PC-9 (cell line): ENCODE data around the gene ADGRD1. TPM values are rescaled to one million over a fixed set of nuclear protein-coding genes. Genes with fewer than 3 reads are reported as not detected.

Experiments
- BruUV-seq: library from RNA; stranded (reverse); fragments of 400-500 nt; replicated peaks from 2 replicates; lab custom pipeline; 2021; lab: Mats Ljungman, UMichigan
- CTCF ChIA-PET: fragments of 300-600 bp; sonication (Branson Sonifier 250); formaldehyde crosslinking; loops from one replicate; lab custom pipeline; 2022; ENCODE audit warnings: antibody characterized with exemption; lab: Charles Lee
- POLR2A ChIA-PET: fragments of 300-600 bp; sonication (Branson Sonifier 250); formaldehyde crosslinking; loops from one replicate; lab custom pipeline; 2022; ENCODE audit warnings: antibody characterized with exemption; ENCODE audit not compliant: unreplicated experiment; lab: Charles Lee
- DNase-seq, 2 experiments: peaks; one replicate each; pipeline versions ENCODE4 v3.0.0 to v3.0.0-alpha.2; 2015 to 2022; ENCODE audit warnings: mixed read lengths in 1 of 2
- H2AFZ ChIP-seq: fragments of 200-600 bp; sonication (generic); 2 replicates; pipeline ENCODE4 v1.8.1; 2017; ENCODE audit warnings: antibody characterized with exemption
- H3F3A ChIP-seq: fragments of 200-600 bp; sonication (generic); 2 replicates; pipeline ENCODE4 v1.8.1; 2017; ENCODE audit warnings: antibody characterized with exemption, mild to moderate bottlenecking, low read depth; ENCODE audit not compliant: insufficient read depth
- H3K27ac ChIP-seq: fragments of 200-600 bp; sonication (generic); 2 replicates; pipeline ENCODE4 v1.6.1; 2016; ENCODE audit warnings: mixed run types
- H3K27me3 ChIP-seq: fragments of 200-600 bp; sonication (generic); 2 replicates; pipeline ENCODE4 v1.6.1; 2016; ENCODE audit warnings: low read depth, mixed run types; ENCODE audit not compliant: insufficient read depth
- H3K36me3 ChIP-seq: fragments of 200-600 bp; sonication (generic); 2 replicates; pipeline ENCODE4 v1.6.1; 2016; ENCODE audit warnings: low read depth, mixed run types
- H3K4me1 ChIP-seq: fragments of 200-600 bp; sonication (generic); replicated peaks from 2 replicates; pipeline ENCODE4 v1.6.1; 2016; ENCODE audit warnings: mixed run types; ENCODE audit not compliant: insufficient read depth
- H3K4me2 ChIP-seq: fragments of 200-600 bp; sonication (generic); 2 replicates; pipeline ENCODE4 v1.6.1; 2017; ENCODE audit warnings: mixed run types
- H3K4me3 ChIP-seq: fragments of 200-600 bp; sonication (generic); 2 replicates; pipeline ENCODE4 v1.6.1; 2016; ENCODE audit warnings: mixed run types
- H3K79me2 ChIP-seq: fragments of 200-600 bp; sonication (generic); 2 replicates; pipeline ENCODE4 v1.6.1; 2017; ENCODE audit warnings: low read depth, mixed run types
- H3K9me2 ChIP-seq: fragments of 200-600 bp; sonication (generic); 2 replicates; pipeline ENCODE4 v1.8.1; 2017; ENCODE audit warnings: mild to moderate bottlenecking; ENCODE audit not compliant: insufficient read depth
- H3K9me3 ChIP-seq: fragments of 200-600 bp; sonication (generic); 2 replicates; pipeline ENCODE4 v1.8.1; 2016; ENCODE audit warnings: low read depth; ENCODE audit not compliant: insufficient read depth
- H4K20me1 ChIP-seq: fragments of 200-600 bp; sonication (generic); 2 replicates; pipeline ENCODE4 v1.8.1; 2017; ENCODE audit not compliant: insufficient read depth
- CTCF ChIP-seq: fragments of 200-600 bp; sonication (generic); conservative IDR thresholded peaks from 2 replicates; pipeline ENCODE4 v1.6.1; 2017; ENCODE audit warnings: mixed run types, antibody characterized with exemption, mild to moderate bottlenecking, moderate library complexity
- EZH2 ChIP-seq: fragments of 200-600 bp; sonication (generic); IDR thresholded peaks from 2 replicates; pipeline ENCODE4 v1.8.0; 2017; ENCODE audit warnings: antibody characterized with exemption, low read depth
- intact Hi-C: fragments of 100-400 bp; cut with micrococcal nuclease; formaldehyde crosslinking; loops from one replicate; pipeline ENCODE4 v1.10.0; 2022; ENCODE audit not compliant: unreplicated experiment
- total RNA-seq: library from RNA; stranded (reverse); gene quantifications from 2 replicates; pipeline ENCODE4 v1.2.3, GENCODE V29; 2021

The ADGRD1 gene
- total RNA-seq, 1 experiment from 2014 or later = not detected

- no TSS peak for BruUV-seq
- POLR2A ChIA-PET = no interaction called here
Observed at GRCh38 chr12:131052063-131052781, 98.5 kb downstream of the ADGRD1 start.

GRCh38 chr12:131052929-131053328 lies 99.2 kb downstream of the ADGRD1 start:
- no peaks in the 10 kb centered on the region for H3K9me2 ChIP-seq
- H3K27ac ChIP-seq = no peak overlapping the region
- H2AFZ ChIP-seq = no peak overlapping the region
- H3K4me3 ChIP-seq = no peak overlapping the region
- H3K4me1 ChIP-seq = no peaks in the 10 kb centered on the region
- intact Hi-C loops = no loop called here
- no peaks in the 10 kb centered on the region for H3K79me2 ChIP-seq
- DNase-seq = peak in 1 of 2 experiments; percentile 15
- no TSS peak for BruUV-seq
- no peak overlapping the region for H3K4me2 ChIP-seq
- POLR2A ChIA-PET = no interaction called here
- no peaks in the 10 kb centered on the region for H4K20me1 ChIP-seq
- CTCF ChIA-PET = no interaction called here
- no peaks in the 10 kb centered on the region for H3K9me3 ChIP-seq
- H3K27me3 ChIP-seq = peaks cover 100% of the 10 kb centered on the region
- no peak for TF ChIP-seq EZH2
- TF ChIP-seq CTCF = no peak
- H3F3A ChIP-seq = no peaks in the 10 kb centered on the region
- no peaks in the 10 kb centered on the region for H3K36me3 ChIP-seq

More at GRCh38 chr12:131052063-131052781, 98.5 kb downstream of the ADGRD1 start:
- Histone ChIP-seq H3K36me3 (no peaks in the 10 kb centered on the region), H3K9me3 (no peaks in the 10 kb centered on the region), H3K4me3 (no peak overlapping the region), H3K27ac (no peak overlapping the region), H3F3A (no peaks in the 10 kb centered on the region), H3K27me3 (peaks cover 98% of the 10 kb centered on the region), H3K9me2 (no peaks in the 10 kb centered on the region), H3K4me2 (no peak overlapping the region), H2AFZ (no peak overlapping the region), H3K4me1 (no peaks in the 10 kb centered on the region), H3K79me2 (no peaks in the 10 kb centered on the region), H4K20me1 (no peaks in the 10 kb centered on the region)
- intact Hi-C loops = no loop called here
- no peak for TF ChIP-seq CTCF
- no peak for TF ChIP-seq EZH2
- no peak for DNase-seq
- CTCF ChIA-PET = no interaction called here

- Histone ChIP-seq H2AFZ (no peak overlapping the region), H3K4me3 (no peak overlapping the region), H3K36me3 (no peaks in the 10 kb centered on the region), H4K20me1 (no peaks in the 10 kb centered on the region), H3K4me2 (no peak overlapping the region), H3K27me3 (peaks cover 98% of the 10 kb centered on the region), H3K27ac (no peak overlapping the region), H3K79me2 (no peaks in the 10 kb centered on the region), H3K4me1 (no peaks in the 10 kb centered on the region), H3K9me3 (no peaks in the 10 kb centered on the region), H3K9me2 (no peaks in the 10 kb centered on the region), H3F3A (no peaks in the 10 kb centered on the region)
- peak in 1 of 2 experiments; percentile 18 for DNase-seq
- intact Hi-C loops = no loop called here
- TF ChIP-seq EZH2 (no peak), CTCF (no peak)
- CTCF ChIA-PET = no interaction called here
- no TSS peak for BruUV-seq
- POLR2A ChIA-PET = no interaction called here
Observed at GRCh38 chr12:131053567-131053966, 99.9 kb downstream of the ADGRD1 start.
